AML-193 (cell line): ENCODE results near the gene PTPRM.

ENCODE experiments used
- DNase-seq, 2 experiments: peaks; one replicate each; lab custom pipeline; 2025; lab: John Stamatoyannopoulos, UW

The PTPRM gene

GRCh38 chr18:7669361-7669760 lies 102.2 kb downstream of the PTPRM start:
- no peak for DNase-seq

- no peak for DNase-seq
Observed at GRCh38 chr18:7671105-7671504, 104.0 kb downstream of the PTPRM start.

- no peak for DNase-seq
Observed at GRCh38 chr18:7676253-7676873, 109.2 kb downstream of the PTPRM start.

- no peak for DNase-seq
Observed at GRCh38 chr18:7677001-7677400, 109.9 kb downstream of the PTPRM start.

- DNase-seq: no peak
Observed at GRCh38 chr18:7677424-7677823, 110.3 kb downstream of the PTPRM start.

GRCh38 chr18:7678389-7678788 lies 111.3 kb downstream of the PTPRM start:
- no peak for DNase-seq

GRCh38 chr18:7678801-7679200 lies 111.7 kb downstream of the PTPRM start:
- DNase-seq: no peak

- no peak for DNase-seq
Observed at GRCh38 chr18:7681298-7681697, 114.2 kb downstream of the PTPRM start.

GRCh38 chr18:7682321-7682720 lies 115.2 kb downstream of the PTPRM start:
- no peak for DNase-seq

- DNase-seq: no peak
Observed at GRCh38 chr18:7683753-7684152, 116.6 kb downstream of the PTPRM start.

GRCh38 chr18:7684357-7684756 lies 117.2 kb downstream of the PTPRM start:
- DNase-seq: no peak

- DNase-seq: no peak
Observed at GRCh38 chr18:7684966-7685365, 117.8 kb downstream of the PTPRM start.

GRCh38 chr18:7686278-7686677 lies 119.2 kb downstream of the PTPRM start:
- DNase-seq: no peak

GRCh38 chr18:7688580-7688979 lies 121.5 kb downstream of the PTPRM start:
- DNase-seq: no peak

- DNase-seq: no peak
Observed at GRCh38 chr18:7691206-7691605, 124.1 kb downstream of the PTPRM start.

- DNase-seq: no peak
Observed at GRCh38 chr18:7696780-7697179, 129.7 kb downstream of the PTPRM start.

GRCh38 chr18:7697306-7697705 lies 130.2 kb downstream of the PTPRM start:
- DNase-seq: no peak

GRCh38 chr18:7711495-7711894 lies 144.4 kb downstream of the PTPRM start:
- no peak for DNase-seq

GRCh38 chr18:7720395-7720794 lies 153.3 kb downstream of the PTPRM start:
- DNase-seq: no peak

GRCh38 chr18:7721532-7721931 lies 154.4 kb downstream of the PTPRM start:
- DNase-seq: no peak

- no peak for DNase-seq
Observed at GRCh38 chr18:7722955-7723354, 155.8 kb downstream of the PTPRM start.

- DNase-seq: no peak
Observed at GRCh38 chr18:7723558-7723957, 156.4 kb downstream of the PTPRM start.

- no peak for DNase-seq
Observed at GRCh38 chr18:7725473-7725872, 158.4 kb downstream of the PTPRM start.

GRCh38 chr18:7725897-7726296 lies 158.8 kb downstream of the PTPRM start:
- DNase-seq: no peak

- DNase-seq: no peak
Observed at GRCh38 chr18:7726522-7726921, 159.4 kb downstream of the PTPRM start.
